ENCODE data around the gene GMDS. TPM values are rescaled to one million over a fixed set of nuclear protein-coding genes. Genes with fewer than 3 reads are reported as not detected.

Gene GMDS
- total and polyA plus RNA-seq, 2 of the 4 experiments (the other 2 are of a cell fraction) = 7.3 to 21.9 TPM

GRCh38 chr6:2078888-2079287, 166.5 kb downstream of the GMDS start:
- Histone ChIP-seq H2AK5ac (ENCODE audit: low read depth, low read length) (no peak overlapping the region), H3K4ac (ENCODE audit: low read depth, low read length) (no peak overlapping the region), H3K9ac (ENCODE audit: low read depth, low read length) (no peak overlapping the region), H3K27ac (ENCODE audit: insufficient read depth, low read length) (no peak overlapping the region), H2AFZ (replicated peaks; ENCODE audit: low read length, poor library complexity) (no peak overlapping the region), H3K4me3 (ENCODE audit: insufficient read depth, low read depth, low read length) (no peak overlapping the region), H3K18ac (ENCODE audit: low read depth, low read length) (no peak overlapping the region), H2BK120ac (ENCODE audit: low read depth, low read length) (no peak overlapping the region), H2BK5ac (ENCODE audit: low read depth, low read length, poor library complexity, severe bottlenecking) (no peak overlapping the region), H2BK20ac (ENCODE audit: low read depth, low read length) (no peak overlapping the region), H3K36me3 (ENCODE audit: control insufficient read depth, insufficient read depth, low read length) (no peaks in the 10 kb centered on the region), H3K23ac (ENCODE audit: low read depth, low read length) (no peak overlapping the region), H4K20me1 (ENCODE audit: insufficient read depth, low read length) (no peaks in the 10 kb centered on the region), H2BK15ac (ENCODE audit: low read depth, low read length) (no peak overlapping the region), H2AK9ac (replicated peaks; ENCODE audit: low read depth, low read length, poor library complexity) (no peak overlapping the region), H4K5ac (ENCODE audit: low read depth, low read length) (no peak overlapping the region), H3K27me3 (ENCODE audit: control insufficient read depth, insufficient read depth, low read length) (no peaks in the 10 kb centered on the region), H3K9me1 (ENCODE audit: insufficient read depth, low read length) (no peaks in the 10 kb centered on the region), H3K56ac (ENCODE audit: extremely low read depth, insufficient read depth, low read length) (no peak overlapping the region), H3K4me1 (ENCODE audit: control insufficient read depth, insufficient read depth, low read length) (no peaks in the 10 kb centered on the region), H4K91ac (ENCODE audit: insufficient read depth, low read depth, low read length) (no peak overlapping the region), H3K79me1 (ENCODE audit: low read depth in 1 of 2, low read length in 2 of 2) (no peaks in the 10 kb centered on the region), H3K9me3 (ENCODE audit: control insufficient read depth, insufficient read depth, low read length) (no peaks in the 10 kb centered on the region), H3K14ac (replicated peaks; ENCODE audit: low read depth, low read length) (no peak overlapping the region), H3K4me2 (ENCODE audit: low read depth, low read length) (no peak overlapping the region), H4K8ac (ENCODE audit: low read depth in 2 of 2, low read length in 2 of 2) (no peak overlapping the region)
- ChIA-PET POLR2A (ENCODE audit: unreplicated experiment) (no interaction called here), CTCF (no interaction called here)
- TF ChIP-seq NFE2L2 (IDR thresholded peaks at IDR 0.05; ENCODE audit: low read depth, low read length) = no peak
- TF ChIP-seq SMC3 (IDR thresholded peaks at IDR 0.05; ENCODE audit: low read depth, low read length) = no peak
- TF ChIP-seq RAD21 (IDR thresholded peaks at IDR 0.05; ENCODE audit: low read length) = no peak
- TF ChIP-seq MXI1 (IDR thresholded peaks at IDR 0.05; ENCODE audit: borderline replicate concordance, low read depth, low read length) = no peak
- no peak for TF ChIP-seq RCOR1 (IDR thresholded peaks at IDR 0.05; ENCODE audit: insufficient replicate concordance, low read length)
- TF ChIP-seq POLR2A (IDR thresholded peaks at IDR 0.05; ENCODE audit: low read depth, low read length) = no peak
- no peak for TF ChIP-seq CEBPB (IDR thresholded peaks at IDR 0.05; ENCODE audit: low read depth, low read length)
- TF ChIP-seq RFX5 (IDR thresholded peaks at IDR 0.05; ENCODE audit: low read depth, low read length) = no peak
- TF ChIP-seq MAZ (IDR thresholded peaks at IDR 0.05; ENCODE audit: borderline replicate concordance, low read depth, low read length) = no peak
- no peak for TF ChIP-seq FOS (IDR thresholded peaks at IDR 0.05; ENCODE audit: low read depth, low read length)
- no peak for TF ChIP-seq MAFK (IDR thresholded peaks at IDR 0.05; ENCODE audit: low read depth, low read length)
- TF ChIP-seq, protein P1, sequence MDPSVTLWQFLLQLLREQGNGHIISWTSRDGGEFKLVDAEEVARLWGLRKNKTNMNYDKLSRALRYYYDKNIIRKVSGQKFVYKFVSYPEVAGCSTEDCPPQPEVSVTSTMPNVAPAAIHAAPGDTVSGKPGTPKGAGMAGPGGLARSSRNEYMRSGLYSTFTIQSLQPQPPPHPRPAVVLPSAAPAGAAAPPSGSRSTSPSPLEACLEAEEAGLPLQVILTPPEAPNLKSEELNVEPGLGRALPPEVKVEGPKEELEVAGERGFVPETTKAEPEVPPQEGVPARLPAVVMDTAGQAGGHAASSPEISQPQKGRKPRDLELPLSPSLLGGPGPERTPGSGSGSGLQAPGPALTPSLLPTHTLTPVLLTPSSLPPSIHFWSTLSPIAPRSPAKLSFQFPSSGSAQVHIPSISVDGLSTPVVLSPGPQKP (IDR thresholded peaks at IDR 0.05; ENCODE audit: borderline replicate concordance, low read depth, low read length) = no peak
- TF ChIP-seq BHLHE40 (IDR thresholded peaks at IDR 0.05; ENCODE audit: low read depth, low read length) = no peak
- no peak for TF ChIP-seq CHD1 (IDR thresholded peaks at IDR 0.05; ENCODE audit: low read depth, low read length)
- TF ChIP-seq, protein P2, sequence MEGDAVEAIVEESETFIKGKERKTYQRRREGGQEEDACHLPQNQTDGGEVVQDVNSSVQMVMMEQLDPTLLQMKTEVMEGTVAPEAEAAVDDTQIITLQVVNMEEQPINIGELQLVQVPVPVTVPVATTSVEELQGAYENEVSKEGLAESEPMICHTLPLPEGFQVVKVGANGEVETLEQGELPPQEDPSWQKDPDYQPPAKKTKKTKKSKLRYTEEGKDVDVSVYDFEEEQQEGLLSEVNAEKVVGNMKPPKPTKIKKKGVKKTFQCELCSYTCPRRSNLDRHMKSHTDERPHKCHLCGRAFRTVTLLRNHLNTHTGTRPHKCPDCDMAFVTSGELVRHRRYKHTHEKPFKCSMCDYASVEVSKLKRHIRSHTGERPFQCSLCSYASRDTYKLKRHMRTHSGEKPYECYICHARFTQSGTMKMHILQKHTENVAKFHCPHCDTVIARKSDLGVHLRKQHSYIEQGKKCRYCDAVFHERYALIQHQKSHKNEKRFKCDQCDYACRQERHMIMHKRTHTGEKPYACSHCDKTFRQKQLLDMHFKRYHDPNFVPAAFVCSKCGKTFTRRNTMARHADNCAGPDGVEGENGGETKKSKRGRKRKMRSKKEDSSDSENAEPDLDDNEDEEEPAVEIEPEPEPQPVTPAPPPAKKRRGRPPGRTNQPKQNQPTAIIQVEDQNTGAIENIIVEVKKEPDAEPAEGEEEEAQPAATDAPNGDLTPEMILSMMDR (conservative IDR thresholded peaks at IDR 0.05; ENCODE audit: low read depth, low read length) = no peak
- TF ChIP-seq, protein P3, sequence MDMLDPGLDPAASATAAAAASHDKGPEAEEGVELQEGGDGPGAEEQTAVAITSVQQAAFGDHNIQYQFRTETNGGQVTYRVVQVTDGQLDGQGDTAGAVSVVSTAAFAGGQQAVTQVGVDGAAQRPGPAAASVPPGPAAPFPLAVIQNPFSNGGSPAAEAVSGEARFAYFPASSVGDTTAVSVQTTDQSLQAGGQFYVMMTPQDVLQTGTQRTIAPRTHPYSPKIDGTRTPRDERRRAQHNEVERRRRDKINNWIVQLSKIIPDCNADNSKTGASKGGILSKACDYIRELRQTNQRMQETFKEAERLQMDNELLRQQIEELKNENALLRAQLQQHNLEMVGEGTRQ (IDR thresholded peaks at IDR 0.05; ENCODE audit: low read depth, low read length) = no peak
- DNase-seq = no peak
- in situ Hi-C loops (cut with MboI; ENCODE audit: low sequenced_read_pairs) (no loop called here), intact Hi-C loops (cut with micrococcal nuclease) (no loop called here), dilution Hi-C loops (cut with HindIII; ENCODE audit: low sequenced_read_pairs, unreplicated experiment) (no loop called here)
- no peak for ATAC-seq (ENCODE audit: low read depth)
- no TSS peak for BruUV-seq (replicated peaks)
- WGBS, 2 experiments (ENCODE audit: extremely low coverage in 2 of 2, insufficient read length in 1 of 2) = no CpG with 5 or more reads among the region's 1 CpG
